ENCODE results near the gene FGF23.

FGF23 gene

DNA sequence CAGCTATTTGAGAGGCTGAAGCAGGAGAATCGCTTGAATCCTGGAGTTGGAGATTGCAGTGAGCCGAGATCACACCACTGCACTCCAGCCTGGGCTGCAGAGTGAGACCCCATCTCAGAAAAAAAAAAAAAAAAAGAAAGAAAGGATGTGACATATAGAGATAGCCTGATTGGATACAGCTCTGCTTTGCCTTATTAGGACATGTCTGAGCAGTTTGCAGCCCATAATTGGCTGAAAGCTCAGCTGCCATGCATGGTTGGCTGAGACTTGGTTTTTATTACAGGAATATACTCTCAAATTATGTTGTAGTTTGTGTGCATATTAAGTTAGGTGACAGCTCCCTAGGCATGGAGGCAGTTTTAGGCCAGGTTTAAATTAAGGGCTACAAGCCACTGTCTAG lies 52.2 kb downstream of the FGF23 start:
- TF ChIP-seq, protein P1, sequence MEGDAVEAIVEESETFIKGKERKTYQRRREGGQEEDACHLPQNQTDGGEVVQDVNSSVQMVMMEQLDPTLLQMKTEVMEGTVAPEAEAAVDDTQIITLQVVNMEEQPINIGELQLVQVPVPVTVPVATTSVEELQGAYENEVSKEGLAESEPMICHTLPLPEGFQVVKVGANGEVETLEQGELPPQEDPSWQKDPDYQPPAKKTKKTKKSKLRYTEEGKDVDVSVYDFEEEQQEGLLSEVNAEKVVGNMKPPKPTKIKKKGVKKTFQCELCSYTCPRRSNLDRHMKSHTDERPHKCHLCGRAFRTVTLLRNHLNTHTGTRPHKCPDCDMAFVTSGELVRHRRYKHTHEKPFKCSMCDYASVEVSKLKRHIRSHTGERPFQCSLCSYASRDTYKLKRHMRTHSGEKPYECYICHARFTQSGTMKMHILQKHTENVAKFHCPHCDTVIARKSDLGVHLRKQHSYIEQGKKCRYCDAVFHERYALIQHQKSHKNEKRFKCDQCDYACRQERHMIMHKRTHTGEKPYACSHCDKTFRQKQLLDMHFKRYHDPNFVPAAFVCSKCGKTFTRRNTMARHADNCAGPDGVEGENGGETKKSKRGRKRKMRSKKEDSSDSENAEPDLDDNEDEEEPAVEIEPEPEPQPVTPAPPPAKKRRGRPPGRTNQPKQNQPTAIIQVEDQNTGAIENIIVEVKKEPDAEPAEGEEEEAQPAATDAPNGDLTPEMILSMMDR (conservative IDR thresholded peaks at IDR 0.05; ENCODE audit: low read depth): no peak
- ChIA-PET CTCF (no interaction called here), POLR2A (ENCODE audit: low non-redundant PET) (interaction anchor here (0.7 kb wide), 1 partner anchor 38 kb away, joined by 5 read pairs; no protein-coding TSS in a partner anchor)
- no peak overlapping the region for H3K27ac ChIP-seq
- DNase-seq (ENCODE audit: low spot score): no peak

DNA sequence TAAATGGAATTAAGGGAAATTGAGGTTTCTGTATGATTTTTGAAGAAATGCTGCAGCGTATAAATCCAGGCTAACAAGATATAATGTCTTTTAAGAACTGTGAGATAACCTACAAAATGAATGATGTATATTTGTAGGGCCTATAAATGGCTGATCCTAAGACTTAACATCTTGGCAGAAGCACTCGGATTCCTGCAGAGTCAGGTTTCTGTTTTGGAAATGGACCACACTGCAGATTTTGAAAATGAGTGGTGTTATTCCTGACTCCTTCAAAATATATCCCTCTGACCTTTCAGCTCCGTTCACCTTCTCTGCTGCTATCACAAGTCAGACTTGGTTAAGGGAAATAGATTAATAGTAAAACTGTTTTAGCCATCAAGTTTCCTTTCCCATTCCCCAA lies 53.5 kb downstream of the FGF23 start:
- ChIA-PET CTCF (interaction anchor here (0.6 kb wide), 1 partner anchor 288 kb away, joined by 3 read pairs; no protein-coding TSS in a partner anchor), POLR2A (ENCODE audit: low non-redundant PET) (no interaction called here)
- TF ChIP-seq, protein P1 (conservative IDR thresholded peaks at IDR 0.05; ENCODE audit: low read depth): no peak
- no peak overlapping the region for H3K27ac ChIP-seq
- no peak for DNase-seq (ENCODE audit: low spot score)

DNA sequence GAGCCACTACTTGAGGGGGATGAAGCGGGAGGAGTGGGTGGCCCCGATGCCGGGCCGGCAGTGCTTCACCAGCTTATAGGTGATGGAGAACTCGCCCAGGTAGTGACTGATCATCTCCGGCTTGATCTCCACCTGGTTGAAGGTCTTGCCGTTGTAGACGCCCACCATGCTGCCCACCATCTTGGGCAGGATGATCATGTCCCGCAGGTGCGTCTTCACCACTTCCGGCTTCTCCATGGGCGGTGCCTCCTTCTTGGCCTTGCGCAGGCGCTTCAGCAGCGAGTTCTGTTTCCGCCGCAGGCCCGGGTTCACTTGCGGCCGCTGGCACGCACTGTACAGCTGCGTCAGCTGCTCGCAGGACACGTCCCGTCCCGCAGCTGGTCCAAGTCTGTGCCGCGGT lies 55.1 kb downstream of the FGF23 start:
- H3K27ac ChIP-seq: no peak overlapping the region
- DNase-seq (ENCODE audit: low spot score): no peak
- ChIA-PET CTCF (interaction anchor here (0.6 to 0.7 kb wide), 2 partner anchors 447 to 1654 kb away, joined by 3 to 7 read pairs; no protein-coding TSS in a partner anchor), POLR2A (ENCODE audit: low non-redundant PET) (interaction anchor here (0.5 to 0.6 kb wide), 2 partner anchors 8 to 9 kb away, joined by 5 to 7 read pairs; no protein-coding TSS in a partner anchor)
- TF ChIP-seq, protein P1 (conservative IDR thresholded peaks at IDR 0.05; ENCODE audit: low read depth): no peak

DNA sequence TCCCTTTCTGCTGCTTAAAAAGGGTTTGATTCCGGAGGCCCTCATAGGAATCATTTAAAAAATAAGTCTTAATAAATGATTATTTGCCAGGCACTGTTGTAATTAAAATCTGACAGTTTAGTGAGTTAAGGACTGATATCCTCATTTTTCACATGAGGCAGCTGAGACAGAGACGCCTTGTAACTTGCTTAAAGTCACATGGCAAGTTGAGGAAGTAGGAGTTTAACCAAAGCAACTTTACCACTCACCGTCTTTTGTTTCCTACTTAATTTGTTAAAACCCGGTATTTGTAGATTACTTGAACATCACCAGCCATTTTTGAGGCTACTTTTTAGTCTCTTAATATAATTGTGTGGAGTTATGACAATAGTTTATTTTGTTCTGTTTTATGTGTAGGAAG lies 56.1 kb downstream of the FGF23 start:
- ChIA-PET CTCF (interaction anchor here (0.6 to 1.0 kb wide), 2 partner anchors 15 to 30 kb away, joined by 5 to 6 read pairs; no protein-coding TSS in a partner anchor), POLR2A (ENCODE audit: low non-redundant PET) (no interaction called here)
- TF ChIP-seq, protein P1 (conservative IDR thresholded peaks at IDR 0.05; ENCODE audit: low read depth): no peak
- no peak for DNase-seq (ENCODE audit: low spot score)
- H3K27ac ChIP-seq: no peak overlapping the region

DNA sequence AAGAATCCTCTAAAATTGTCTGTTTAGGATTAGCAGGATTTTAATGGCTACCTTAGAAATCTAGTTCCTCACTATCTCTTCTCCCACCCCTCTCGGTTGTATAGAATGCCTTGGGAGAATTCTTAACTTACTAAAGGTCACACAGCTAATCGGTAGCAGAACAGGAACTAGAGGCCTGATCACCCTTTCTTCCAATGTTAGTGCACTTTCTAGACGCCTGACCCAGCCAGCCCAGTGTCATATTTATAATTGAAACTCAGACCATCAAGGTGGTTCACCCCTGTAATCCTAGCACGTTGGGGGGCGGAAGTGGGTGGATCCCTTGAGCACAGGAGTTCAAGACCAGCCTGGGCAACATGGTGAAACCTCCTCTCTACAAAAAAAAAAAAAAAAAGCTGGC lies 56.8 kb downstream of the FGF23 start:
- ChIA-PET CTCF (interaction anchor here (0.6 to 1.0 kb wide), 2 partner anchors 15 to 31 kb away, joined by 5 to 6 read pairs; no protein-coding TSS in a partner anchor), POLR2A (ENCODE audit: low non-redundant PET) (no interaction called here)
- H3K27ac ChIP-seq: no peak overlapping the region
- DNase-seq (ENCODE audit: low spot score): no peak
- TF ChIP-seq, protein P1 (conservative IDR thresholded peaks at IDR 0.05; ENCODE audit: low read depth): no peak

DNA sequence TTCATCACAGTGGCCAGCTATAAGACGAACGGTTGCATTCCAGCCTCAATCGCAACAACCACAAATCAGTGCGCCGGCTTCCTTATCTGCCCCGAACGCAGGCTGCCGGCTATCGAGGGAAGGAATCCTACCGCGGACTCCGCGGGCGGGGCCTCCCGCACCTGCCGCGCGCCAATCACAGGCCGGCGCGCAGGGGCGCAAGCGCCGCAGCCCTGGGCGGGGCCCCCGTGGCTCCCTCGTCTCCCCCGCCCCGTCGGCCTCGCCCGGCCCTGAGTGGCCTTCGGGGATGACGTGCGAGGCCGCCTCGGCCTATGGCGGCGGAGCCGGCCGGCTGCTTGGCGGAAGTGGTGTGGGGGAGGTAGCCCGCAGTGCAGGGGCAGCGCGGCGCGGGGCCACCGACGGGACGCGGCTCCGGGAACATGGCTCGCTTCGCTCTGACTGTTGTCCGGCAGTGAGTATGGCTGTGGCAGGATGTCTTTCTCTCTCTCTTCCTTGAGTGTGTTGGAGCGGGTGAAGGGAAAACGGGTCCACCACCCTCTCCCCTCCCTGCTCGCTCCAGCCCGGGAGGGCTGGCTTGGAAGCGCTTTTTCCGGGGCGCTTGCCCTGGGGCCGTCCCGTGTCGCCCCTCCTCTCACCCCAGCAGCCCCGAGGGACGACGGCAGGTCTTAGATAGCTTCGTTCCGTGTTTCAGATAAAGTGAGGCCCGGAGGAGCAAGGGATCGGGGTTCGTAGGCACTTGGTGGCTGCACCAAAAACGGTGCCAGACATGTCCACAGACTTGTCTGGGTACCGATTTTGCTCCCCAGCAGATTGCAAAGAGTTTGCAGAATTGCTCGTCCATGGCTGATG lies 58.4 kb downstream of the FGF23 start, which contains the start of gene TIGAR:
TIGAR (plus strand) TSS at position 361 of the 849 bp plus-strand sequence; CDS start at position 420, 59 bp downstream.
- TF ChIP-seq, protein P1 (conservative IDR thresholded peaks at IDR 0.05; ENCODE audit: low read depth): no peak
- CTCF ChIA-PET: interaction anchor here (0.6 kb wide), 1 partner anchor 22 kb away, joined by 4 read pairs; no protein-coding TSS in a partner anchor
- DNase-seq (ENCODE audit: low spot score): peak; percentile 96
- POLR2A ChIA-PET (ENCODE audit: low non-redundant PET): interaction anchor here (0.9 kb wide), 1 partner anchor 129 kb away, joined by 3 read pairs; no protein-coding TSS in a partner anchor
- peak within 1 kb of the TSS; percentile 75 for H3K27ac ChIP-seq

Data from RWPE1 (cell line).